Spleen (tissue), 7 donors: ENCODE measurements around the gene SIDT1.

Experiments used
- POLR2A ChIP-seq, 3 donors: fragments of 450-650 bp; IDR thresholded peaks; one replicate each; pipeline ENCODE4 v1.5.1; 2017; ENCODE audit warnings: antibody characterized with exemption in 3 of 3, mild to moderate bottlenecking in 1 of 3
- TF ChIP-seq, protein P1 (sequence below), 11 experiments: fragments of 200-600 bp in 7 of 11; fragments of 450-650 bp in 4 of 11; sonication (generic) in 4 of 11; IDR thresholded peaks in 8 of 11; conservative IDR thresholded peaks in 3 of 11; 1 replicate in 7 of 11; 2 replicates in 4 of 11; pipeline versions ENCODE4 v1.4.0 to v1.8.0; 2016 to 2021; ENCODE audit warnings: antibody characterized with exemption in 11 of 11, inconsistent platforms in 4 of 11, mild to moderate bottlenecking in 1 of 11
- donor health status: DM: no; HTN: no; CAD: no; lungs with moderate emphysema.
- donor health status: DM: no; HTN: no; CAD: no.
- donor health status: DM: no; HTN: no; CAD: no.

DNA sequence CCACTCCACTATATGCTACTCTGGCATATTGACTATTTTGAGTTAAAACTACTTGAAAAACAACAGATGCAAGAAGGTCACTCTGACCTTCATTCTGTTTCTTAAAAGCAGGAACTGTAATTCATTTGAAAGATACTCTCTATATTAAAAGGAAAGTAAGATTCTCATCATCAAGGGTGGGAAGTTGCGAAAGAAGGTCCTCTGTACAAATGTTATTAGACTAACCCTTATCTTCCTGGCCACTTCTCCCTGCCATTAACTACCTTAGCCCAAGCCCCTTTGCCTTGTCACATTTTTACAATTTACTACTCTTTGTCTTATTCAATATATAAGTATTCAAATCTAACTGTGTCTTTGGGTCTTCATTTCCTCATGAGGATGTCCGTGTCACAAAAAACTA is 16.1 kb downstream of the SIDT1 start:
- no peak for TF ChIP-seq POLR2A (IDR thresholded peaks at IDR 0.05)
- TF ChIP-seq, protein P1, sequence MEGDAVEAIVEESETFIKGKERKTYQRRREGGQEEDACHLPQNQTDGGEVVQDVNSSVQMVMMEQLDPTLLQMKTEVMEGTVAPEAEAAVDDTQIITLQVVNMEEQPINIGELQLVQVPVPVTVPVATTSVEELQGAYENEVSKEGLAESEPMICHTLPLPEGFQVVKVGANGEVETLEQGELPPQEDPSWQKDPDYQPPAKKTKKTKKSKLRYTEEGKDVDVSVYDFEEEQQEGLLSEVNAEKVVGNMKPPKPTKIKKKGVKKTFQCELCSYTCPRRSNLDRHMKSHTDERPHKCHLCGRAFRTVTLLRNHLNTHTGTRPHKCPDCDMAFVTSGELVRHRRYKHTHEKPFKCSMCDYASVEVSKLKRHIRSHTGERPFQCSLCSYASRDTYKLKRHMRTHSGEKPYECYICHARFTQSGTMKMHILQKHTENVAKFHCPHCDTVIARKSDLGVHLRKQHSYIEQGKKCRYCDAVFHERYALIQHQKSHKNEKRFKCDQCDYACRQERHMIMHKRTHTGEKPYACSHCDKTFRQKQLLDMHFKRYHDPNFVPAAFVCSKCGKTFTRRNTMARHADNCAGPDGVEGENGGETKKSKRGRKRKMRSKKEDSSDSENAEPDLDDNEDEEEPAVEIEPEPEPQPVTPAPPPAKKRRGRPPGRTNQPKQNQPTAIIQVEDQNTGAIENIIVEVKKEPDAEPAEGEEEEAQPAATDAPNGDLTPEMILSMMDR (IDR thresholded peaks at IDR 0.05 in 8 of 11, conservative IDR thresholded peaks at IDR 0.05 in 3 of 11) = no peak
